MCF 10A (cell line): Measurements from ENCODE around the gene PLEKHA3. TPM values are rescaled to one million over a fixed set of nuclear protein-coding genes. Genes with fewer than 3 reads are reported as not detected.

Source experiments
- BruUV-seq: library from RNA; stranded (reverse); fragments of 400-500 nt; replicated peaks from 2 replicates; lab custom pipeline; 2021; lab: Mats Ljungman, UMichigan
- CTCF ChIA-PET: fragments of 300-600 bp; sonication (Branson Sonifier 250); formaldehyde crosslinking; extraction: SDS; loops from one replicate; lab custom pipeline; 2021; ENCODE audit warnings: antibody characterized with exemption, inconsistent platforms; lab: Yijun Ruan, JAX
- POLR2A ChIA-PET: fragments of 300-600, 350-650 bp; sonication (Branson Sonifier 250); formaldehyde crosslinking; extraction: SDS; loops from one replicate; lab custom pipeline; 2020; ENCODE audit warnings: antibody characterized with exemption, inconsistent platforms; lab: Yijun Ruan, JAX
- DNase-seq: peaks from one replicate; pipeline ENCODE4 v3.0.0-alpha.2; 2018; ENCODE audit not compliant: unreplicated experiment
- H3K27ac Mint-ChIP-seq: one replicate; pipeline ENCODE4 v1.8.0; 2022; ENCODE audit warnings: mild to moderate bottlenecking, low read depth, mixed read lengths; ENCODE audit not compliant: unreplicated experiment
- H3K27me3 Mint-ChIP-seq: one replicate; pipeline ENCODE4 v1.8.0; 2022; ENCODE audit warnings: mixed read lengths; ENCODE audit not compliant: insufficient read depth, unreplicated experiment
- H3K36me3 Mint-ChIP-seq: one replicate; pipeline ENCODE4 v1.8.0; 2022; ENCODE audit warnings: mild to moderate bottlenecking, moderate library complexity, mixed read lengths; ENCODE audit not compliant: insufficient read depth, unreplicated experiment
- H3K4me1 Mint-ChIP-seq: one replicate; pipeline ENCODE4 v1.8.0; 2022; ENCODE audit warnings: mixed read lengths; ENCODE audit not compliant: insufficient read depth, unreplicated experiment
- H3K4me3 Mint-ChIP-seq: one replicate; pipeline ENCODE4 v1.8.0; 2022; ENCODE audit warnings: mild to moderate bottlenecking, moderate library complexity, mixed read lengths; ENCODE audit not compliant: unreplicated experiment
- H3K9me3 Mint-ChIP-seq: one replicate; pipeline ENCODE4 v1.8.0; 2022; ENCODE audit warnings: mixed read lengths; ENCODE audit not compliant: unreplicated experiment
- intact Hi-C: fragments of 100-400 bp; cut with micrococcal nuclease; formaldehyde crosslinking; loops from 2 replicates; pipeline ENCODE4 v1.14.1; 2022
- total RNA-seq: library from RNA; stranded (reverse); gene quantifications from 2 replicates; pipeline ENCODE4 v1.2.3, GENCODE V29; 2022
- TF ChIP-seq, protein P1 (sequence below): fragments of 200-600 bp; IDR thresholded peaks from one replicate; pipeline ENCODE4 v1.8.0; 2022; ENCODE audit warnings: antibody characterized with exemption, mild to moderate bottlenecking; ENCODE audit not compliant: unreplicated experiment

PLEKHA3 gene
- total RNA-seq, 1 experiment from 2014 or later = 29.8 TPM

DNA sequence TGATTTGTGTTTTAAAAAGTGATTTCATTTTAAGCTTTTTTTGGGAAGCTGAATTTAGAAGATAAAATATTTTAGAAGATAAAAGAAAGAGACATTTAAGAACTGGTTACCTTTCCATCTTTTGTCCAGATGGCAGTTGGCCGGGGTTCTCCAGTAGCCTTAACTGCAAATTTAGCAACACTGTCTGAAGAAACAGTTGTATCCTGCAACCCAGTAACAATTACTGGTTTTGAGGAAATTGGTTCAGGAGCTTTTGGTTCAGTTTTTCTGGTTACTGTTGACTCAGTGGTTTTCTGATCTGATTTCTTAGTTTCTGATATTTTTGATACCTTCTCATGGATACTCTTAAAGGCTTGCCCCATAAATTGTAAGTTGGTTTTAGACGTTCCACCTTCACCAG lies 49.9 kb downstream of the PLEKHA3 start:
- no peaks in the 10 kb centered on the region for H3K9me3 Mint-ChIP-seq
- intact Hi-C loops = no loop called here
- H3K4me1 Mint-ChIP-seq = peaks cover 11% of the 10 kb centered on the region
- TF ChIP-seq, protein P1, sequence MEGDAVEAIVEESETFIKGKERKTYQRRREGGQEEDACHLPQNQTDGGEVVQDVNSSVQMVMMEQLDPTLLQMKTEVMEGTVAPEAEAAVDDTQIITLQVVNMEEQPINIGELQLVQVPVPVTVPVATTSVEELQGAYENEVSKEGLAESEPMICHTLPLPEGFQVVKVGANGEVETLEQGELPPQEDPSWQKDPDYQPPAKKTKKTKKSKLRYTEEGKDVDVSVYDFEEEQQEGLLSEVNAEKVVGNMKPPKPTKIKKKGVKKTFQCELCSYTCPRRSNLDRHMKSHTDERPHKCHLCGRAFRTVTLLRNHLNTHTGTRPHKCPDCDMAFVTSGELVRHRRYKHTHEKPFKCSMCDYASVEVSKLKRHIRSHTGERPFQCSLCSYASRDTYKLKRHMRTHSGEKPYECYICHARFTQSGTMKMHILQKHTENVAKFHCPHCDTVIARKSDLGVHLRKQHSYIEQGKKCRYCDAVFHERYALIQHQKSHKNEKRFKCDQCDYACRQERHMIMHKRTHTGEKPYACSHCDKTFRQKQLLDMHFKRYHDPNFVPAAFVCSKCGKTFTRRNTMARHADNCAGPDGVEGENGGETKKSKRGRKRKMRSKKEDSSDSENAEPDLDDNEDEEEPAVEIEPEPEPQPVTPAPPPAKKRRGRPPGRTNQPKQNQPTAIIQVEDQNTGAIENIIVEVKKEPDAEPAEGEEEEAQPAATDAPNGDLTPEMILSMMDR = no peak
- DNase-seq = no peak
- H3K4me3 Mint-ChIP-seq = no peak overlapping the region
- H3K27ac Mint-ChIP-seq = no peak overlapping the region
- BruUV-seq = no TSS peak
- peaks cover 38% of the 10 kb centered on the region for H3K36me3 Mint-ChIP-seq
- H3K27me3 Mint-ChIP-seq = no peaks in the 10 kb centered on the region
- CTCF ChIA-PET = interaction anchor here (0.7 kb wide), 1 partner anchor 44 kb away, joined by 3 read pairs; no protein-coding TSS in a partner anchor
- POLR2A ChIA-PET = interaction anchor here (0.8 to 1.0 kb wide), 2 partner anchors 15 to 34 kb away, joined by 3 read pairs; no protein-coding TSS in a partner anchor

GRCh38 chr2:178530625-178531142 lies 50.4 kb downstream of the PLEKHA3 start:
- BruUV-seq = no TSS peak
- intact Hi-C loops = no loop called here
- peak; percentile 34 for DNase-seq
- peaks cover 41% of the 10 kb centered on the region for H3K36me3 Mint-ChIP-seq
- ChIA-PET CTCF (interaction anchor here (0.7 to 1.4 kb wide), 2 partner anchors 7 to 44 kb away, joined by 3 to 4 read pairs; no protein-coding TSS in a partner anchor), POLR2A (interaction anchor here (0.8 to 1.0 kb wide), 2 partner anchors 15 to 34 kb away, joined by 3 read pairs; no protein-coding TSS in a partner anchor)
- H3K9me3 Mint-ChIP-seq = no peaks in the 10 kb centered on the region
- H3K4me1 Mint-ChIP-seq = peaks cover 11% of the 10 kb centered on the region
- no peaks in the 10 kb centered on the region for H3K27me3 Mint-ChIP-seq
- H3K27ac Mint-ChIP-seq = no peak overlapping the region
- TF ChIP-seq, protein P1 = no peak
- no peak overlapping the region for H3K4me3 Mint-ChIP-seq

DNA sequence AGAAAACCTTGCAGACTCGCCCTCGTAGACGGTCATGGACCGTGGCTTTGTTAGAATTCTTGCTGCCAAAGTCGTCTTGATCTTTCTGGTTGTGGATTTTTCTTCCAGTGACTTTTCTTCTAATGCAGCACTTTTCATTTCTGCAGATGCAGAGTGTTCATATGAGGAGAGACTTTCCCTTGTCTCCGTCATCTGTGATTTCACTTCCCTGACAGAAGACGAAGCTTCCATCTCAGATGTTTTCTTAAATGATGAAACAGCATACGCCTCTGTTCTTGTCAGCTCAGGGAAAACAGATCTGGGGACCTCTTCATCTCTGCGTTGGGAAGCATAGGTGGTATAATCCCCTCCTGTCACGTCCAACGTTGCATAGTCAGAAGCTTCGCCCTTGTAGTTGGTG lies 50.9 kb downstream of the PLEKHA3 start:
- intact Hi-C loops = no loop called here
- ChIA-PET POLR2A (no interaction called here), CTCF (interaction anchor here (1.4 kb wide), 1 partner anchor 8 kb away, joined by 4 read pairs; no protein-coding TSS in a partner anchor)
- BruUV-seq = no TSS peak
- Mint-ChIP-seq H3K36me3 (peaks cover 46% of the 10 kb centered on the region), H3K4me1 (peaks cover 11% of the 10 kb centered on the region), H3K27me3 (no peaks in the 10 kb centered on the region), H3K4me3 (no peak overlapping the region), H3K27ac (no peak overlapping the region), H3K9me3 (no peaks in the 10 kb centered on the region)
- no peak for DNase-seq
- TF ChIP-seq, protein P1 = no peak

DNA sequence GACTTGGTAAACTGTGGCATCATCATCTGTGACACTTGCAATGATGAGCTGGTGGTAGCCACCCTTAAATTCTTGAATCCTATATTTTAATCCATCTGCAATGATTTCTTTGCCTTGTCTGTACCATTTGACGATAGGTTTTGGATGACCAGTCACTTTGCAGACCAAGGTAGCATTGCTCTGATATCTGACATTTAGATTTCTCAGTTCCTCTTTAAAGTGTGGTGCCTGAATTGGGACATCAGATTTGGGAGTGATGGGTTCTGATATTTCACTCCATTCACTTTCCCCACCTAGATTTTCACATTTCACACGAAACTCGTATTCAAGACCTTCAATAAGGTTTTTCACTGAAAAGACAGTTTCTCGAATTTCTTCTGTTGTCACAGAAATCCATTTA lies 55.8 kb downstream of the PLEKHA3 start:
- peaks cover 3% of the 10 kb centered on the region for H3K4me1 Mint-ChIP-seq
- CTCF ChIA-PET = interaction anchor here (2.7 kb wide), 1 partner anchor 13 kb away, joined by 12 read pairs; no protein-coding TSS in a partner anchor
- H3K36me3 Mint-ChIP-seq = peaks cover 71% of the 10 kb centered on the region
- H3K4me3 Mint-ChIP-seq = no peak overlapping the region
- no peak overlapping the region for H3K27ac Mint-ChIP-seq
- no peak for DNase-seq
- no peaks in the 10 kb centered on the region for H3K9me3 Mint-ChIP-seq
- intact Hi-C loops = no loop called here
- TF ChIP-seq, protein P1 = no peak
- no TSS peak for BruUV-seq
- POLR2A ChIA-PET = no interaction called here
- no peaks in the 10 kb centered on the region for H3K27me3 Mint-ChIP-seq
